Measurements from ENCODE around the gene ITPK1.

GRCh38 chr14:93137864-93138263, 22.1 kb upstream of the ITPK1 start:
- TF ChIP-seq CTCF (conservative IDR thresholded peaks at IDR 0.05) (no peak), ZFX (IDR thresholded peaks at IDR 0.05) (no peak)
